DND-41 (cell line): ENCODE results near the gene DOP1A.

Experiments used
- ATAC-seq: fragments of 200-7000 bp; cut with Tn5 transposase; 3 replicates; pipeline ENCODE4 v1.9.1; 2021; ENCODE audit warnings: low read depth; ENCODE audit not compliant: insufficient read depth
- DNase-seq: peaks from one replicate; pipeline ENCODE4 v3.0.0-alpha.2; 2020
- H2AFZ ChIP-seq: 2 replicates; pipeline ENCODE4 v1.6.0; 2012; ENCODE audit warnings: low read depth, low read length
- H3K27ac ChIP-seq: 2 replicates; pipeline ENCODE4 v1.5.1; 2012; ENCODE audit warnings: low read length, inconsistent platforms
- H3K27me3 ChIP-seq: fragments of 200-600 bp; sonication (generic); 2 replicates; pipeline ENCODE4 v1.6.0; 2012; ENCODE audit warnings: low read length, mild to moderate bottlenecking, inconsistent platforms; ENCODE audit not compliant: insufficient read depth, poor library complexity
- H3K36me3 ChIP-seq: 2 replicates; pipeline ENCODE4 v1.5.1; 2012; ENCODE audit warnings: low read length, inconsistent platforms; ENCODE audit not compliant: insufficient read depth
- H3K4me1 ChIP-seq: 2 replicates; pipeline ENCODE4 v1.5.1; 2012; ENCODE audit warnings: mild to moderate bottlenecking, low read length; ENCODE audit not compliant: insufficient read depth
- H3K4me2 ChIP-seq: 2 replicates; pipeline ENCODE4 v1.6.0; 2012; ENCODE audit warnings: mild to moderate bottlenecking, moderate library complexity, low read length, inconsistent platforms; ENCODE audit not compliant: insufficient read depth
- H3K4me3 ChIP-seq, 2 experiments: fragments of 200-600 bp in 1 of 2; shearing (Covaris generic) in 1 of 2; 2 replicates each; pipeline ENCODE4 v1.5.1; 2012 to 2016; ENCODE audit warnings: inconsistent platforms in 2 of 2, low read length in 2 of 2, mild to moderate bottlenecking in 2 of 2, low read depth in 1 of 2, moderate library complexity in 1 of 2
- H3K79me2 ChIP-seq: 2 replicates; pipeline ENCODE4 v1.6.0; 2012; ENCODE audit warnings: low read length, inconsistent platforms; ENCODE audit not compliant: insufficient read depth
- H3K9ac ChIP-seq: 2 replicates; pipeline ENCODE4 v1.6.0; 2012; ENCODE audit warnings: low read depth, mild to moderate bottlenecking, inconsistent platforms, low read length, moderate library complexity
- H3K9me3 ChIP-seq: 2 replicates; pipeline ENCODE4 v1.5.1; 2012; ENCODE audit warnings: low read length, moderate library complexity, mild to moderate bottlenecking, inconsistent platforms; ENCODE audit not compliant: insufficient read depth, severe bottlenecking
- H4K20me1 ChIP-seq: 2 replicates; pipeline ENCODE4 v1.6.0; 2012; ENCODE audit warnings: low read length; ENCODE audit not compliant: insufficient read depth
- CTCF ChIP-seq: IDR thresholded peaks from 2 replicates; pipeline ENCODE4 v1.5.1; 2012; ENCODE audit warnings: borderline replicate concordance, low read length, moderate library complexity, mild to moderate bottlenecking; ENCODE audit not compliant: poor library complexity, severe bottlenecking; ENCODE audit errors: extremely low read depth
- EZH2 ChIP-seq: IDR thresholded peaks from 3 replicates; pipeline ENCODE4 v1.6.1; 2012; ENCODE audit warnings: borderline replicate concordance, low read depth, mild to moderate bottlenecking, moderate library complexity, low read length, inconsistent platforms; ENCODE audit not compliant: severe bottlenecking

Gene DOP1A

GRCh38 chr6:83215131-83216047 is 147.9 kb downstream of the DOP1A start:
- Histone ChIP-seq H3K9ac (no peak overlapping the region), H3K9me3 (no peaks in the 10 kb centered on the region), H4K20me1 (no peaks in the 10 kb centered on the region), H3K4me1 (no peaks in the 10 kb centered on the region), H3K36me3 (no peaks in the 10 kb centered on the region), H2AFZ (peak overlapping the region; percentile 53; the same call in 1 of the 2 replicates), H3K27ac (no peak overlapping the region), H3K27me3 (no peaks in the 10 kb centered on the region), H3K79me2 (no peaks in the 10 kb centered on the region), H3K4me3 (no peak overlapping the region), H3K4me2 (no peak overlapping the region)
- no peak for TF ChIP-seq EZH2
- TF ChIP-seq CTCF, result peak; percentile 86
- DNase-seq (peak; percentile 62), ATAC-seq (peak; percentile 99)

- ATAC-seq (no peak), DNase-seq (no peak)
- Histone ChIP-seq H3K4me1 (no peaks in the 10 kb centered on the region), H3K9ac (no peak overlapping the region), H2AFZ (no peak overlapping the region), H3K27me3 (no peaks in the 10 kb centered on the region), H3K4me2 (no peak overlapping the region), H3K9me3 (no peaks in the 10 kb centered on the region), H4K20me1 (no peaks in the 10 kb centered on the region), H3K27ac (no peak overlapping the region), H3K79me2 (no peaks in the 10 kb centered on the region), H3K36me3 (no peaks in the 10 kb centered on the region), H3K4me3 (no peak overlapping the region)
- no peak for TF ChIP-seq EZH2
- no peak for TF ChIP-seq CTCF
Observed at GRCh38 chr6:83216806-83217205, 149.3 kb downstream of the DOP1A start.
